ENCODE measurements around the gene MIB2. TPM values are rescaled to one million over a fixed set of nuclear protein-coding genes. Genes with fewer than 3 reads are reported as not detected.

Gene MIB2
- total and polyA plus RNA-seq, 2 of the 4 experiments (the other 2 are of a cell fraction), result 17.2 to 47.8 TPM

DNA sequence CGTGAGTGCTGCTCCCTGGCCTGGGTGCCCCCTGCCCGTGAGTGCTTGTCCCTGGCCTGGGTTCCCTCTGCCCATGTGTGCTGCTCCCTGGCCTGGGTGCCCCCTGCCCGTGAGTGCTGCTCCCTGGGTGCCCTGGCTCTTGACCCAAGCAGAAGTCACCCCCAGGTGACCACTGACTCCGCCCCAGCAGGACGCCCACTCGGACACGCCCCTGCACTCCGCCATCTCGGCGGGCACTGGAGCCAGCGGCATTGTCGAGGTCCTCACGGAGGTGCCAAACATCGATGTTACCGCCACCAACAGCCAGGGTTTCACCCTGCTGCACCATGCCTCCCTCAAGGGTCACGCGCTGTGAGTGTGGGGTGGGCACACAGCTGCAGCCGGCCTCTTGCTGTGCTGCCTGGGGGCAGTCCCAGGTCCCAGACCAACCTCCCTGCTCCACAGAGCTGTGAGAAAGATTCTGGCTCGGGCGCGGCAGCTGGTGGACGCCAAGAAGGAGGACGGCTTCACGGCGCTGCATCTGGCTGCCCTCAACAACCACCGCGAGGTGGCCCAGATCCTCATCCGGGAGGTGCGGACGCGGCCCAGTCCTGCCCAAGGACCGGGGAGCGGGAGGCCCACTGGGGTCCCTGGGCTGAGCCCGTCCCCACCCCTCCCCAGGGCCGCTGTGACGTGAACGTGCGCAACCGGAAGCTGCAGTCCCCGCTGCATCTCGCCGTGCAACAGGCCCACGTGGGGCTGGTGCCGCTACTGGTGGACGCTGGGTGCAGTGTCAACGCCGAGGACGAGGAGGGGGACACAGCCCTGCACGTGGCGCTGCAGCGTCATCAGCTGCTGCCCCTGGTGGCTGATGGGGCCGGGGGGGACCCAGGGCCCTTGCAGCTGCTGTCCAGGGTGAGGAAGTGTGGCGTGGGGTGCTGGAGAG is 12.8 kb downstream of the MIB2 start:
- H3K27ac ChIP-seq (ENCODE audit: insufficient read depth, low read length), result no peak overlapping the region
- no peak overlapping the region for H3K9ac ChIP-seq (ENCODE audit: low read depth, low read length)
- H3K56ac ChIP-seq (ENCODE audit: extremely low read depth, insufficient read depth, low read length), result no peak overlapping the region
- H3K4me2 ChIP-seq (ENCODE audit: low read depth, low read length), result no peak overlapping the region
- WGBS, 2 experiments (ENCODE audit: extremely low coverage in 2 of 2, insufficient read length in 1 of 2), result 92% methylated on average over 34 of the region's 53 CpGs; no CpG with 5 or more reads in 1 of the 2 experiments
- no peak overlapping the region for H3K4ac ChIP-seq (ENCODE audit: low read depth, low read length)
- no peak for ATAC-seq (ENCODE audit: low read depth)
- H3K18ac ChIP-seq (ENCODE audit: low read depth, low read length), result no peak overlapping the region
- no peak for DNase-seq
- H3K9me3 ChIP-seq (ENCODE audit: control insufficient read depth, insufficient read depth, low read length), result no peaks in the 10 kb centered on the region
- no peak overlapping the region for H4K8ac ChIP-seq (ENCODE audit: low read depth in 2 of 2, low read length in 2 of 2)
- no peak overlapping the region for H4K91ac ChIP-seq (ENCODE audit: insufficient read depth, low read depth, low read length)
- no peaks in the 10 kb centered on the region for H3K79me1 ChIP-seq (ENCODE audit: low read depth in 1 of 2, low read length in 2 of 2)
- in situ Hi-C loops (cut with MboI; ENCODE audit: low sequenced_read_pairs) (no loop called here), dilution Hi-C loops (cut with HindIII; ENCODE audit: low sequenced_read_pairs, unreplicated experiment) (no loop called here), intact Hi-C loops (cut with micrococcal nuclease) (no loop called here)
- H3K36me3 ChIP-seq (ENCODE audit: control insufficient read depth, insufficient read depth, low read length), result peaks cover 31% of the 10 kb centered on the region
- no peak overlapping the region for H2BK5ac ChIP-seq (ENCODE audit: low read depth, low read length, poor library complexity, severe bottlenecking)
- BruUV-seq (replicated peaks), result no TSS peak
- H3K4me3 ChIP-seq (ENCODE audit: insufficient read depth, low read depth, low read length), result no peak overlapping the region
- H2BK15ac ChIP-seq (ENCODE audit: low read depth, low read length), result no peak overlapping the region
- POLR2A ChIA-PET (ENCODE audit: unreplicated experiment), result no interaction called here
- no peaks in the 10 kb centered on the region for H3K9me1 ChIP-seq (ENCODE audit: insufficient read depth, low read length)
- H2BK120ac ChIP-seq (ENCODE audit: low read depth, low read length), result no peak overlapping the region
- peak overlapping the region; percentile 32 for H2AFZ ChIP-seq (replicated peaks; ENCODE audit: low read length, poor library complexity)
- no peak overlapping the region for H2AK9ac ChIP-seq (replicated peaks; ENCODE audit: low read depth, low read length, poor library complexity)
- H4K5ac ChIP-seq (ENCODE audit: low read depth, low read length), result no peak overlapping the region
- H3K23ac ChIP-seq (ENCODE audit: low read depth, low read length), result no peak overlapping the region
- no peaks in the 10 kb centered on the region; the same call in 1 of the 2 replicates for H3K4me1 ChIP-seq (ENCODE audit: control insufficient read depth, insufficient read depth, low read length)
- no peak overlapping the region for H2BK20ac ChIP-seq (ENCODE audit: low read depth, low read length)
- H3K14ac ChIP-seq (replicated peaks; ENCODE audit: low read depth, low read length), result no peak overlapping the region
- peaks cover 12% of the 10 kb centered on the region for H4K20me1 ChIP-seq (ENCODE audit: insufficient read depth, low read length)
- no peak overlapping the region for H2AK5ac ChIP-seq (ENCODE audit: low read depth, low read length)
- CTCF ChIA-PET, result no interaction called here
- no peaks in the 10 kb centered on the region for H3K27me3 ChIP-seq (ENCODE audit: control insufficient read depth, insufficient read depth, low read length)
- TF ChIP-seq CEBPB (IDR thresholded peaks at IDR 0.05; ENCODE audit: low read depth, low read length), result no peak
- no peak for TF ChIP-seq RCOR1 (IDR thresholded peaks at IDR 0.05; ENCODE audit: insufficient replicate concordance, low read length)
- TF ChIP-seq, protein P1, sequence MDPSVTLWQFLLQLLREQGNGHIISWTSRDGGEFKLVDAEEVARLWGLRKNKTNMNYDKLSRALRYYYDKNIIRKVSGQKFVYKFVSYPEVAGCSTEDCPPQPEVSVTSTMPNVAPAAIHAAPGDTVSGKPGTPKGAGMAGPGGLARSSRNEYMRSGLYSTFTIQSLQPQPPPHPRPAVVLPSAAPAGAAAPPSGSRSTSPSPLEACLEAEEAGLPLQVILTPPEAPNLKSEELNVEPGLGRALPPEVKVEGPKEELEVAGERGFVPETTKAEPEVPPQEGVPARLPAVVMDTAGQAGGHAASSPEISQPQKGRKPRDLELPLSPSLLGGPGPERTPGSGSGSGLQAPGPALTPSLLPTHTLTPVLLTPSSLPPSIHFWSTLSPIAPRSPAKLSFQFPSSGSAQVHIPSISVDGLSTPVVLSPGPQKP (IDR thresholded peaks at IDR 0.05; ENCODE audit: borderline replicate concordance, low read depth, low read length), result no peak
- no peak for TF ChIP-seq MAZ (IDR thresholded peaks at IDR 0.05; ENCODE audit: borderline replicate concordance, low read depth, low read length)
- TF ChIP-seq FOS (IDR thresholded peaks at IDR 0.05; ENCODE audit: low read depth, low read length), result no peak
- no peak for TF ChIP-seq BHLHE40 (IDR thresholded peaks at IDR 0.05; ENCODE audit: low read depth, low read length)
- no peak for TF ChIP-seq SMC3 (IDR thresholded peaks at IDR 0.05; ENCODE audit: low read depth, low read length)
- TF ChIP-seq RFX5 (IDR thresholded peaks at IDR 0.05; ENCODE audit: low read depth, low read length), result no peak
- TF ChIP-seq, protein P2, sequence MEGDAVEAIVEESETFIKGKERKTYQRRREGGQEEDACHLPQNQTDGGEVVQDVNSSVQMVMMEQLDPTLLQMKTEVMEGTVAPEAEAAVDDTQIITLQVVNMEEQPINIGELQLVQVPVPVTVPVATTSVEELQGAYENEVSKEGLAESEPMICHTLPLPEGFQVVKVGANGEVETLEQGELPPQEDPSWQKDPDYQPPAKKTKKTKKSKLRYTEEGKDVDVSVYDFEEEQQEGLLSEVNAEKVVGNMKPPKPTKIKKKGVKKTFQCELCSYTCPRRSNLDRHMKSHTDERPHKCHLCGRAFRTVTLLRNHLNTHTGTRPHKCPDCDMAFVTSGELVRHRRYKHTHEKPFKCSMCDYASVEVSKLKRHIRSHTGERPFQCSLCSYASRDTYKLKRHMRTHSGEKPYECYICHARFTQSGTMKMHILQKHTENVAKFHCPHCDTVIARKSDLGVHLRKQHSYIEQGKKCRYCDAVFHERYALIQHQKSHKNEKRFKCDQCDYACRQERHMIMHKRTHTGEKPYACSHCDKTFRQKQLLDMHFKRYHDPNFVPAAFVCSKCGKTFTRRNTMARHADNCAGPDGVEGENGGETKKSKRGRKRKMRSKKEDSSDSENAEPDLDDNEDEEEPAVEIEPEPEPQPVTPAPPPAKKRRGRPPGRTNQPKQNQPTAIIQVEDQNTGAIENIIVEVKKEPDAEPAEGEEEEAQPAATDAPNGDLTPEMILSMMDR (conservative IDR thresholded peaks at IDR 0.05; ENCODE audit: low read depth, low read length), result no peak
- no peak for TF ChIP-seq MAFK (IDR thresholded peaks at IDR 0.05; ENCODE audit: low read depth, low read length)
- no peak for TF ChIP-seq CHD1 (IDR thresholded peaks at IDR 0.05; ENCODE audit: low read depth, low read length)
- TF ChIP-seq POLR2A (IDR thresholded peaks at IDR 0.05; ENCODE audit: low read depth, low read length), result no peak
- TF ChIP-seq MXI1 (IDR thresholded peaks at IDR 0.05; ENCODE audit: borderline replicate concordance, low read depth, low read length), result no peak
